Non-pigmented ciliary epithelial cell (primary cell): ENCODE measurements around the gene TSTD1.
"Not testable (repeated sequence)": the region's sequence is repeated elsewhere in the genome, so short reads cannot be mapped to it uniquely, and the experiment has no call there.

Source experiments
- DNase-seq: peaks from one replicate; pipeline ENCODE4 v3.0.0-alpha.2; 2010; ENCODE audit warnings: low read depth

The TSTD1 gene

DNA sequence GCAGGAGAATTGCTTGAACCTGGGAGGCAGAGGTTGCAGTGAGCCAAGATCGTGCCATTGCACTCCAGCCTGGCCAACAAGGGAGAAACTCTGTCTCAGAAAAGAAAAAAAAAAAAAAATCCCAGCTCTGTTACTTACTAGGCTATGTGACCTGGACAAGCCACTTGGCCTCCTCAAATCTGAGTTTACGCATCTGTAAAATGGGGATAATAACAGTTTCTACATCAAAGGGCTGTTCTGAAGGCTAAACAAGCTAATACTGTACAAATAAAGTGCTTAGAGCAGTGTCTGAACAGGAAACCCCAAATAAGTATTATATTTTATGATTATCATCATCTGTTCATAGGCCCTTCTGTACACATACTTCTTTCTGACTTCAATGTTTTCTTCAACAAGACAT, 31.4 kb downstream of the TSTD1 start:
- DNase-seq = no peak

DNA sequence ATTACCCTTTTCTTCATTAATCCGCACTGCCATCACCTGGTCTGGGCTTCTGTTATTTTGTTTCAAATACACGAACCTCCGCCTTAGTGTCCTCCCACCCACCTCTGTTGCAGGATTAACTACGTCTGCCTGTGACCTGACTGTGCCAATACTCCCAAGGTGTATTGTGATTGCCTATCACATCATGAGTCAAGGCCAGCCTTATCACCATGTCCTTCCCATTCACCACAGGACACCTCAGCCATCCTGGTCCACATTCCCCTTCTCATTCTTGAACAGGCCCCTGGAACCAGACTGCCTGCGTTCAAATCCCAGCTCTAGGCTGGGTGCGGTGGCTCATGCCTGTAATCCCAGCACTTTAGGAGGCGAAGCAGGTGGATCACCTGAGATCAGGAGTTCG, 32.2 kb downstream of the TSTD1 start:
- no peak for DNase-seq

GRCh38 chr1:161001525-161001924, 37.2 kb downstream of the TSTD1 start:
- DNase-seq = no peak

DNA sequence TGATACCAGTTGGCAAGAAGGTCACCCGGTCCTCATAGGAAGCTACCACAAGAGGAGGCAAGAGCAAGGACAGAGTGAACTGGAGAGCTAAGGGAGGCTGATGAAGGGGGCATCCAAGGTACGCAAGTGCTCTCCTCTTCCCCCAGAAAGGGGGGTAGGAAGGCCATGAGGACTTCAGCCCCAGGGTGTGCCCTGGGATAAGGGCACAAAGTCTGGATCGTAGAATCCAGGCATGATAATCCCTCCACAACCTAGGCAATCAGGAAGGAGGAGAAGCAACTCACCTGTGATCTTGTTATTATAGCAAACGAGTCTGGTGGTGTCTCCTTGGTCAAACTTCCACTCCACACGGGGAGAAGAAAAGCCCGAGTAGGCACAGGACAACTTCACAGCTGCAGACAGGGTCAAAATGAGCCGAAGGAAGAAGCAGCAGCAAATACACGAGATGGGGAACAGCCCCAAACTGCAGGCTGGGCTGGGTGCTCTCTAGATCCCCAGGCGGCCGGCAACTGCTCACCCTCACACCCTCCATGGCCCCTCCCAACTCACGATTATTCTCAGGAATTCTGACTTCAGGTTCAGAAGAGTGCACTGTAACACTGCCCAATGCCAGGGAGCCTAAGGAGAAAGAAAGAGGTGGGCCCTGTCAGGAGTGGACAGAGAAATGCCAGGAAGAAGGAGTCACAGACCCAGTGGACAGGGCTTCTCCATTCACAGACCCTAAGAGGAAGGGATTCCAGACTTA, 37.9 kb downstream of the TSTD1 start:
- no peak for DNase-seq

- DNase-seq = no peak
Observed at GRCh38 chr1:160999376-160999775, 39.4 kb downstream of the TSTD1 start.

DNA sequence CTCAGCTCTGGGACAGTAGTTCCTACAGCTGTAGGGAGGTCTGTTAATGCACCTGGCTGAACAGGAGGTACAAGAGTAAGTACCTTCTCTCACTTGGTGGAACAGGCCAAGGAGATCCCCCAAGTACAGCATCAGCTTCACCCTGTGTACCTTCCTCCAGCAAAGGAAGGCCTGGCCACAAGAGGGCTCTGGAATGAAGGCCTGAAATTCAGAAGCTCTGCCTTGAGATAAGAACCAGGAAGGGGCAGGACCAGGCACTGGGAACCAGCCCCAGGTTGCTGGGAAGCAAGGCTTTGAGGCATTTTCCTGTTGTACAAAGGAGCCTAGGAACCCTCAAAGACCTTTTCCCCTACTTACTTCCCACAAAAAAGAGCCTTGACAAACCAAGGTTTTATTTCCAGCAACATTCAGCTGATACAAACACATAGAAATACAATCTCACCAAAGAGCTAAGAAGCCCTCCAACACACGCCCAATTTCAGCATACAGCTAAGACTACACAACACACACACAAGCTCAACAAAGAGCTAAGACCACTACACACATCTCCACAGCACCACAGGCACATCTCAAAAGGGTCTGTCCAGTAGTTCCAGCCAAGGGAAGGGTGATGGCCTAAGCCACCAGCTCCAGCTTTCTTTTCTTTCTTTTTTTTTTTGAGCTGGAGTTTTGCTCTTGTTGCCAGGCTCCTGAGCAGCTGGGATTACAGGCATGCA, 41.3 kb downstream of the TSTD1 start:
- peak; percentile 45 for DNase-seq

- DNase-seq = peak; percentile 49
Observed at GRCh38 chr1:160996178-160996577, 42.6 kb downstream of the TSTD1 start.

GRCh38 chr1:160993544-160994193, 45.1 kb downstream of the TSTD1 start:
- peak; percentile 47 for DNase-seq

GRCh38 chr1:160992036-160992435, 46.7 kb downstream of the TSTD1 start:
- not testable (repeated sequence) for DNase-seq
